CD4-positive, alpha-beta memory T cell (primary cell): ENCODE measurements around the gene JKAMP. TPM values are rescaled to one million over a fixed set of nuclear protein-coding genes. Genes with fewer than 3 reads are reported as not detected.

ENCODE experiments used
- CTCF ChIA-PET: fragments of 350-600 bp; sonication (Branson Sonifier 250); formaldehyde crosslinking; loops from one replicate; lab custom pipeline; 2021; ENCODE audit warnings: inconsistent platforms; ENCODE audit not compliant: partially characterized antibody; lab: Charles Lee
- POLR2A ChIA-PET: fragments of 350-600 bp; sonication (Branson Sonifier 250); formaldehyde crosslinking; loops from one replicate; lab custom pipeline; 2021; ENCODE audit not compliant: partially characterized antibody; lab: Charles Lee
- DNase-seq, 5 donors: peaks; one replicate each; pipeline versions ENCODE4 v3.0.0 to v3.0.0-alpha.2; 2020 to 2022; ENCODE audit warnings: mixed read lengths in 1 of 5
- H3K27ac ChIP-seq: one replicate; pipeline ENCODE4 v1.7.0; 2013; ENCODE audit warnings: low read depth, low read length
- H3K27me3 ChIP-seq: 2 replicates; pipeline ENCODE4 v1.7.0; 2013; ENCODE audit warnings: mild to moderate bottlenecking, low read length, moderate library complexity; ENCODE audit not compliant: insufficient read depth
- H3K36me3 ChIP-seq: 2 replicates; pipeline ENCODE4 v1.7.0; 2013; ENCODE audit warnings: mild to moderate bottlenecking, low read length, moderate library complexity; ENCODE audit not compliant: insufficient read depth
- H3K4me1 ChIP-seq: 2 replicates; pipeline ENCODE4 v1.7.0; 2013; ENCODE audit warnings: mild to moderate bottlenecking, low read length, moderate library complexity; ENCODE audit not compliant: insufficient read depth
- H3K4me3 ChIP-seq, 2 donors: one replicate each; pipeline ENCODE4 v1.7.0; 2013; ENCODE audit warnings: low read length in 2 of 2, mild to moderate bottlenecking in 1 of 2
- H3K9me3 ChIP-seq, 2 donors: one replicate each; pipeline ENCODE4 v1.7.0; 2013; ENCODE audit warnings: low read length in 2 of 2, control low read depth in 1 of 2; ENCODE audit not compliant: control insufficient read depth in 1 of 2
- H3K27ac Mint-ChIP-seq, 7 donors: one replicate each; pipeline ENCODE4 v1.8.0; 2020 to 2021; ENCODE audit warnings: mixed read lengths in 7 of 7, mild to moderate bottlenecking in 6 of 7, inconsistent platforms in 3 of 7, moderate library complexity in 3 of 7
- H3K27me3 Mint-ChIP-seq, 2 donors: one replicate each; pipeline ENCODE4 v1.8.0; 2020 to 2021; ENCODE audit warnings: mixed read lengths in 2 of 2
- H3K36me3 Mint-ChIP-seq, 2 donors: one replicate each; pipeline ENCODE4 v1.8.0; 2020 to 2021; ENCODE audit warnings: mixed read lengths in 2 of 2, inconsistent platforms in 1 of 2, mild to moderate bottlenecking in 1 of 2
- H3K4me1 Mint-ChIP-seq, 4 donors: one replicate each; pipeline ENCODE4 v1.8.0; 2020 to 2021; ENCODE audit warnings: mixed read lengths in 4 of 4, mild to moderate bottlenecking in 1 of 4
- H3K4me3 Mint-ChIP-seq, 8 donors: one replicate each; pipeline ENCODE4 v1.8.0; 2020 to 2021; ENCODE audit warnings: mixed read lengths in 8 of 8, mild to moderate bottlenecking in 7 of 8, moderate library complexity in 6 of 8, inconsistent platforms in 3 of 8
- H3K9me3 Mint-ChIP-seq, 8 donors: one replicate each; pipeline ENCODE4 v1.8.0; 2020 to 2021; ENCODE audit warnings: mixed read lengths in 8 of 8, mild to moderate bottlenecking in 5 of 8, inconsistent platforms in 3 of 8, moderate library complexity in 1 of 8
- intact Hi-C: fragments of 100-400 bp; cut with micrococcal nuclease; formaldehyde crosslinking; loops from one replicate; pipeline ENCODE4 v1.15.1; 2023
- polyA plus RNA-seq, 2 donors: library from polyadenylated mRNA; unstranded; fragments of 300-500 nt; fragmentation: Illumina TruSeq; gene quantifications; one replicate each; pipeline ENCODE4 v1.2.3, GENCODE V29; 2021
- total RNA-seq, 2 experiments: library from RNA; stranded (reverse); gene quantifications; one replicate each; pipeline ENCODE4 v1.2.3, GENCODE V29; 2021

Gene JKAMP
- total and polyA plus RNA-seq, 4 experiments from 2014 or later = 29.9 to 80.8 (median 47.0) TPM

- intact Hi-C loops = no loop called here
- H3K4me3 ChIP-seq = no peak overlapping the region
- DNase-seq = no peak
- no peaks in the 10 kb centered on the region for H3K9me3 ChIP-seq
- ChIA-PET POLR2A (no interaction called here), CTCF (no interaction called here)
- no peaks in the 10 kb centered on the region for H3K4me1 ChIP-seq
- H3K27ac ChIP-seq = no peak overlapping the region
- no peaks in the 10 kb centered on the region for H3K36me3 ChIP-seq
- Mint-ChIP-seq H3K4me3 (no peak overlapping the region), H3K4me1 (peaks cover 0 to 2% (median 0%) of the 10 kb centered on the region in 4 donors), H3K27me3 (peaks cover 2 to 10% of the 10 kb centered on the region in 2 donors), H3K36me3 (no peaks in the 10 kb centered on the region), H3K27ac (no peak overlapping the region), H3K9me3 (peaks cover 0 to 4% (median 0%) of the 10 kb centered on the region in 8 donors)
- no peaks in the 10 kb centered on the region for H3K27me3 ChIP-seq
Measured at GRCh38 chr14:59534361-59534987, 50.2 kb downstream of the JKAMP start.

- no peaks in the 10 kb centered on the region for H3K9me3 Mint-ChIP-seq
- Histone ChIP-seq H3K36me3 (no peaks in the 10 kb centered on the region), H3K27me3 (no peaks in the 10 kb centered on the region), H3K9me3 (no peaks in the 10 kb centered on the region), H3K4me3 (no peak overlapping the region), H3K4me1 (no peaks in the 10 kb centered on the region), H3K27ac (no peak overlapping the region)
- H3K27ac Mint-ChIP-seq = no peak overlapping the region
- intact Hi-C loops = no loop called here
- H3K27me3 Mint-ChIP-seq = peaks cover 0 to 11% of the 10 kb centered on the region in 2 donors
- ChIA-PET CTCF (no interaction called here), POLR2A (no interaction called here)
- no peak for DNase-seq
- H3K4me1 Mint-ChIP-seq = peaks cover 0 to 2% (median 0%) of the 10 kb centered on the region in 4 donors
- no peaks in the 10 kb centered on the region for H3K36me3 Mint-ChIP-seq
- no peak overlapping the region for H3K4me3 Mint-ChIP-seq
Measured at GRCh38 chr14:59537476-59537875, 53.2 kb downstream of the JKAMP start.

GRCh38 chr14:59538936-59539335, 54.6 kb downstream of the JKAMP start:
- Histone ChIP-seq H3K27me3 (no peaks in the 10 kb centered on the region), H3K4me3 (no peak overlapping the region), H3K27ac (no peak overlapping the region), H3K4me1 (no peaks in the 10 kb centered on the region), H3K36me3 (no peaks in the 10 kb centered on the region), H3K9me3 (no peaks in the 10 kb centered on the region)
- H3K4me1 Mint-ChIP-seq = peaks cover 0 to 2% (median 0%) of the 10 kb centered on the region in 4 donors
- H3K27me3 Mint-ChIP-seq = peaks cover 0 to 13% of the 10 kb centered on the region in 2 donors
- H3K36me3 Mint-ChIP-seq = no peaks in the 10 kb centered on the region
- ChIA-PET CTCF (no interaction called here), POLR2A (no interaction called here)
- H3K9me3 Mint-ChIP-seq = no peaks in the 10 kb centered on the region
- intact Hi-C loops = no loop called here
- no peak overlapping the region for H3K4me3 Mint-ChIP-seq
- DNase-seq = no peak
- no peak overlapping the region for H3K27ac Mint-ChIP-seq

- Histone ChIP-seq H3K9me3 (no peaks in the 10 kb centered on the region), H3K36me3 (no peaks in the 10 kb centered on the region), H3K27ac (no peak overlapping the region), H3K27me3 (no peaks in the 10 kb centered on the region), H3K4me3 (no peak overlapping the region), H3K4me1 (no peaks in the 10 kb centered on the region)
- Mint-ChIP-seq H3K27me3 (peaks cover 0 to 13% of the 10 kb centered on the region in 2 donors), H3K36me3 (no peaks in the 10 kb centered on the region), H3K4me3 (no peak overlapping the region), H3K9me3 (no peaks in the 10 kb centered on the region), H3K27ac (no peak overlapping the region), H3K4me1 (peaks cover 0 to 2% (median 0%) of the 10 kb centered on the region in 4 donors)
- CTCF ChIA-PET = interaction anchor here (1.4 kb wide), 1 partner anchor 36 kb away, joined by 3 read pairs; the partner anchor contains the start of gene CCDC175
- DNase-seq = no peak
- intact Hi-C loops = no loop called here
- POLR2A ChIA-PET = no interaction called here
Measured at GRCh38 chr14:59540852-59541251, 56.5 kb downstream of the JKAMP start.

GRCh38 chr14:59541731-59542130, 57.4 kb downstream of the JKAMP start:
- ChIA-PET CTCF (interaction anchor here (1.4 kb wide), 1 partner anchor 35 kb away, joined by 3 read pairs; the partner anchor contains the start of gene CCDC175), POLR2A (no interaction called here)
- Mint-ChIP-seq H3K4me1 (no peaks in the 10 kb centered on the region), H3K36me3 (no peaks in the 10 kb centered on the region), H3K27ac (no peak overlapping the region), H3K4me3 (no peak overlapping the region), H3K9me3 (peaks cover 0 to 2% (median 0%) of the 10 kb centered on the region in 8 donors), H3K27me3 (peaks cover 0 to 9% of the 10 kb centered on the region in 2 donors)
- Histone ChIP-seq H3K4me1 (no peaks in the 10 kb centered on the region), H3K4me3 (no peak overlapping the region), H3K36me3 (no peaks in the 10 kb centered on the region), H3K27ac (no peak overlapping the region), H3K9me3 (no peaks in the 10 kb centered on the region), H3K27me3 (no peaks in the 10 kb centered on the region)
- intact Hi-C loops = no loop called here
- DNase-seq = no peak

GRCh38 chr14:59543873-59544272, 59.6 kb downstream of the JKAMP start:
- Mint-ChIP-seq H3K27ac (no peak overlapping the region), H3K9me3 (peaks cover 0 to 2% (median 0%) of the 10 kb centered on the region in 8 donors), H3K36me3 (no peaks in the 10 kb centered on the region), H3K4me3 (no peak overlapping the region), H3K27me3 (peaks cover 10 to 14% of the 10 kb centered on the region in 2 donors), H3K4me1 (no peaks in the 10 kb centered on the region)
- ChIA-PET POLR2A (no interaction called here), CTCF (interaction anchor here (1.7 kb wide), 1 partner anchor 34 kb away, joined by 4 read pairs; no protein-coding TSS in a partner anchor)
- no peak for DNase-seq
- H3K4me3 ChIP-seq = no peak overlapping the region
- no peaks in the 10 kb centered on the region for H3K36me3 ChIP-seq
- H3K4me1 ChIP-seq = no peaks in the 10 kb centered on the region
- H3K9me3 ChIP-seq = no peaks in the 10 kb centered on the region
- intact Hi-C loops = no loop called here
- H3K27me3 ChIP-seq = no peaks in the 10 kb centered on the region
- no peak overlapping the region for H3K27ac ChIP-seq

- intact Hi-C loops = no loop called here
- H3K36me3 ChIP-seq = no peaks in the 10 kb centered on the region
- DNase-seq = no peak
- Mint-ChIP-seq H3K27me3 (peaks cover 8 to 14% of the 10 kb centered on the region in 2 donors), H3K27ac (no peak overlapping the region), H3K4me1 (no peaks in the 10 kb centered on the region), H3K4me3 (no peak overlapping the region), H3K36me3 (no peaks in the 10 kb centered on the region), H3K9me3 (peaks cover 0 to 4% (median 0%) of the 10 kb centered on the region in 8 donors)
- no peak overlapping the region for H3K27ac ChIP-seq
- CTCF ChIA-PET = interaction anchor here (1.1 kb wide), 1 partner anchor 29 kb away, joined by 3 read pairs; the partner anchor contains the start of gene CCDC175
- H3K9me3 ChIP-seq = no peaks in the 10 kb centered on the region
- H3K27me3 ChIP-seq = no peaks in the 10 kb centered on the region
- H3K4me1 ChIP-seq = no peaks in the 10 kb centered on the region
- no peak overlapping the region for H3K4me3 ChIP-seq
- POLR2A ChIA-PET = no interaction called here
Measured at GRCh38 chr14:59547310-59547709, 63.0 kb downstream of the JKAMP start.
